Suprapubic skin (tissue), 3 donors: ENCODE results near the gene TMEM272.

Source experiments
- CTCF ChIP-seq, 2 donors: fragments of 200-600 bp in 1 of 2; fragments of 450-650 bp in 1 of 2; sonication (generic) in 1 of 2; IDR thresholded peaks; one replicate each; pipeline ENCODE4 v1.5.1; 2016 to 2019; ENCODE audit warnings: antibody characterized with exemption in 2 of 2, mild to moderate bottlenecking in 1 of 2, moderate library complexity in 1 of 2
- POLR2A ChIP-seq, 2 donors: fragments of 450-650 bp; IDR thresholded peaks; one replicate each; pipeline ENCODE4 v1.6.1; 2017; ENCODE audit warnings: antibody characterized with exemption in 2 of 2, mild to moderate bottlenecking in 2 of 2, moderate library complexity in 2 of 2

GRCh38 chr13:51821606-51822005 lies 23.4 kb downstream of the TMEM272 start:
- TF ChIP-seq POLR2A (IDR thresholded peaks at IDR 0.05): no peak
- no peak for TF ChIP-seq CTCF (IDR thresholded peaks at IDR 0.05)
